BE2C (cell line): ENCODE results near the gene TSNAX.

Experiments
- DNase-seq: peaks from one replicate; pipeline ENCODE4 v3.0.0-alpha.2; 2020
- H3K27me3 ChIP-seq: fragments of 250-450 bp; sonication (Bioruptor Pico); 2 replicates; pipeline ENCODE4 v1.5.1; 2020; ENCODE audit warnings: mild to moderate bottlenecking
- H3K36me3 ChIP-seq: fragments of 250-450 bp; sonication (Bioruptor Pico); 2 replicates; pipeline ENCODE4 v1.5.1; 2020; ENCODE audit warnings: mild to moderate bottlenecking
- H3K4me1 ChIP-seq: fragments of 250-450 bp; sonication (Bioruptor Pico); 2 replicates; pipeline ENCODE4 v1.5.1; 2020
- H3K4me3 ChIP-seq: 2 replicates; pipeline ENCODE4 v1.5.1; 2011; ENCODE audit warnings: low read depth, low read length
- H3K9me3 ChIP-seq: fragments of 250-450 bp; sonication (Bioruptor Pico); 2 replicates; pipeline ENCODE4 v1.5.1; 2020
- CTCF ChIP-seq: IDR thresholded peaks from 2 replicates; pipeline ENCODE4 v1.5.1; 2012; ENCODE audit warnings: mild to moderate bottlenecking, low read depth, low read length

The TSNAX gene

DNA sequence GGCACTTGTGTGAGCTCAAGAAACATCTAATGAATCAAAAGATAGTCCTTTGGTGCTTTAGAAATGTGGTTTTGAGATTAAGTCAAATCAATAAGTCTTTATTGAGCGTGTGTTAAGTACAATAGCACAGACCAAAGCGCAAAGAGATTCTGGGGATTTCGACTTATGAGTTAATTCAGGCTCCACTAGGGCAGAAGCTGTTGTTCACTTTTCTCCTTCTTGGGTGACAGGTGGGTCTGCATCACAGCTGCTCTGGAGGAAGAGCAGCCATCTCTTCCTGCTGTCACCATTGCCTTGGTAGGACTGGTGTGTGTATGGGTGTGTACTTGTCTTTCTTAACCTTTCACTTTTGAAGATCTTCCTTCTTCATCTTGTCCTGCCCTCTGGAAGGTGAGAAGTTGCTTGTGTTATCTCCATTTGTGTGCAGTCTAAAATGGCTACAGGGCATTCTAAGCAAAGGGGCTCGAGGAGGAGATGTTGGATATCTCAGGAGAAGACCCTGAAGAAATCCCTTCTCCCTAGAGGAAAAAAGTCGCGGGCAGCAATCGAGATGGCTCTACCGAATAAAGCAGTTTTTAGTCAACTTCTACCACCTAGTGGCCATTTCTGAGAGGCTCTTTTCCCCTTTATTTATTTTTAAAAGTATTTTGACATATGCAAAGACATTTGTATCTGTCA is 75.3 kb downstream of the TSNAX start:
- H3K4me3 ChIP-seq: peak overlapping the region; percentile 68

GRCh38 chr1:231604276-231604621 is 75.8 kb downstream of the TSNAX start:
- TF ChIP-seq CTCF: no peak
- no peak for DNase-seq
- H3K4me1 ChIP-seq: peaks cover 6% of the 10 kb centered on the region; the same call in 1 of the 2 replicates
- H3K27me3 ChIP-seq: no peaks in the 10 kb centered on the region
- H3K36me3 ChIP-seq: no peaks in the 10 kb centered on the region
- H3K4me3 ChIP-seq: no peak overlapping the region
- H3K9me3 ChIP-seq: no peaks in the 10 kb centered on the region

More for the DNA sequence above, 75.3 kb downstream of the TSNAX start:
- Histone ChIP-seq H3K4me1 (peaks cover 6% of the 10 kb centered on the region; the same call in 1 of the 2 replicates), H3K27me3 (no peaks in the 10 kb centered on the region), H3K36me3 (no peaks in the 10 kb centered on the region), H3K9me3 (no peaks in the 10 kb centered on the region)
- peak; percentile 78 for TF ChIP-seq CTCF
- peak; percentile 57 for DNase-seq

DNA sequence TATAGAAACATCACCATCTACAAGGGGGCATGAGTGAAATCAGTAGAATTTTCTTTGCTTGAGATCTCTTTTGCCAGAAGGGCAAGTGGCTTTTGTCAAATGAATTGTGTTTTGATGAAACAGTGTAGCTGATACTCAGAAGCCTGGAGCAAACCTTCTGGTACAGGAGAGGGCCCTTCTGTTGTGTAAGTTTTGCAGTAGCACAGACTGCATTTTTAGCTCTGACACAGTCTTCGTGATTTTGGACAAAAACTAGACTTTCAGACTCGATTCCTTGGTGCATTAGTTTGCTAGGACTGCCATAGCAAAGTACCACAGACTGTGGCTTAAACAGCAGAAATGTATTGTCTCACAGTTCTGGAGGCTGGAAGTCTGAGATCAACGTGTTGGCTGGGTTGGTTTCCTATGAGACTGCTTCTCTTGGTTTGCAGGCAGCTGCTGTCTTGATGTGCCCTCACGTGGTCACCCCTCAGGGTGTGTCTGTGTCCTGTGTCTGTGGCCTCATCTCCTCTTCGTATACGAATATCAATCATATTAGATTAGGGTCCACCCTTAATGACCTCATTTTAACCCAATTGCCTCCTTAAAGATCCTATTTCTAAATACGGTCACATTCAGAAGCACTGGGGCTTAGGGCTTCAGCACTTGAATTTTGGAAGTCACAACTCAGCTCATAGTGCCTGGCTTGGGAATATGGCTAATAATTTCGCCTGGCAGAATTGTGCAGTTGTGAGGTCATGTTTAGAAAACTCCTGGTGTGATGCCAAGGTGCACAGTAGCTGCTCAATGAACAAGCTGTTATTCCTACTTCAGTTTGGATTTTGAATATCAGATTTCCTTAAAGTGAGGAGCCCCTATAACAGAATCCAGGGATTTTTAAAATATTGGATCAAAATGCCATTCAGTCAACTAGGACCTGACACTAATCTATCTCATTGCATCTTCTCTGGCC is 77.0 kb downstream of the TSNAX start:
- peak; percentile 20 for DNase-seq
- Histone ChIP-seq H3K4me3 (no peak overlapping the region), H3K9me3 (no peaks in the 10 kb centered on the region), H3K4me1 (peaks cover 6% of the 10 kb centered on the region; the same call in 1 of the 2 replicates), H3K27me3 (no peaks in the 10 kb centered on the region), H3K36me3 (no peaks in the 10 kb centered on the region)
- TF ChIP-seq CTCF: no peak

DNA sequence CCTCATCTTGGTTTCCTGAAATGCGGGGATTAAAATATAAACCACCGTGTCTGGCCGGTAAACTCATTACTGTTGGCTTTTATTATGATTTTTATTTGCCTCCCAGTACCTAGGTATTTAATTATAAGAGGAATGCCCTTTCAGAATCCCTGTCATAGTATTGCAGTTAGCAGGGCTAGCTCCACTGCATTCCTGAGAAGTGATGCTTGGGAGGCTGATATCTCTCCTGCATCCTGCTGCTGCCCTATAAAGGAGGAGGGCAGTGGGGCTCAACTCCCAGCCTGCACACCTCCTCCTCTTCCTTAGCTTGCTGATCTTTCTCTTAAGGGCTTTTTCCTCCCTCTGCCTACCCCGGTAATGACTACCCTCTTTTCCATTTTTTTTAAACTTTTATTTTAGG is 78.2 kb downstream of the TSNAX start:
- no peaks in the 10 kb centered on the region for H3K36me3 ChIP-seq
- no peak for TF ChIP-seq CTCF
- DNase-seq: no peak
- no peaks in the 10 kb centered on the region for H3K27me3 ChIP-seq
- peaks cover under 1% of the 10 kb centered on the region; the same call in 1 of the 2 replicates for H3K4me1 ChIP-seq
- no peak overlapping the region for H3K4me3 ChIP-seq
- no peaks in the 10 kb centered on the region for H3K9me3 ChIP-seq

DNA sequence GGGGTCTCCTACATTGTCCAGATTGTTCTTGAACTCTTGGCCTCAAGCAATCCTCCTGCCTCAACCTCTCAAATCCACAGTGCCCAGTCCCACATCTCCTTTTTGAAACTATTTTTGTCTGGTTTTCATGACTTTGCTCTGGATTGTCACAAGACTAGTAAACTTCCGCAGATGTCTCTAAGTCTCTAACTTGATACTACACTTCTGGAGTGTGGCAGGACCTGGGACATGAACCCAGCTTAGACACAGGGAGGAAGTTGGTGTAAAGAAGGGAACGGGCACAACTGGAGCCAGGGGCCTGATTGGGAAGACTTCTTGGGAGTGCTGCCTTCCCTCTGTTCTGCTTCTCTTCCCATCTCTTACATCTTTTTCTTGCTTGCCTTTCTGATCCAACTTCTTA is 81.9 kb downstream of the TSNAX start:
- H3K4me3 ChIP-seq: no peak overlapping the region
- DNase-seq: no peak
- H3K4me1 ChIP-seq: peaks cover 7% of the 10 kb centered on the region; the same call in 1 of the 2 replicates
- no peaks in the 10 kb centered on the region for H3K36me3 ChIP-seq
- no peak for TF ChIP-seq CTCF
- no peaks in the 10 kb centered on the region for H3K9me3 ChIP-seq
- no peaks in the 10 kb centered on the region for H3K27me3 ChIP-seq
